AG09309 (cell line): ENCODE data around the gene CADPS.

ENCODE experiments used
- DNase-seq: peaks from one replicate; pipeline ENCODE4 v3.0.0-alpha.2; 2010; ENCODE audit warnings: low read depth
- H3K4me3 ChIP-seq: 2 replicates; pipeline ENCODE4 v1.5.1; 2011; ENCODE audit warnings: mild to moderate bottlenecking, low read depth, low read length, moderate library complexity; ENCODE audit not compliant: control insufficient read depth
- CTCF ChIP-seq: IDR thresholded peaks from 2 replicates; pipeline ENCODE4 v1.5.1; 2011; ENCODE audit warnings: mild to moderate bottlenecking, low read depth, low read length, inconsistent platforms; ENCODE audit not compliant: insufficient read depth, control insufficient read depth; ENCODE audit errors: missing control alignments

CADPS gene

GRCh38 chr3:62622553-62623174, 252.6 kb downstream of the CADPS start:
- no peak for DNase-seq

GRCh38 chr3:62621925-62622324, 253.3 kb downstream of the CADPS start:
- DNase-seq: no peak
- TF ChIP-seq CTCF: no peak
- no peak overlapping the region for H3K4me3 ChIP-seq

More at GRCh38 chr3:62622553-62623174, 252.6 kb downstream of the CADPS start:
- peak; percentile 59 for TF ChIP-seq CTCF
- no peak overlapping the region for H3K4me3 ChIP-seq

- no peak overlapping the region for H3K4me3 ChIP-seq
- TF ChIP-seq CTCF: no peak
- DNase-seq: no peak
Observed at GRCh38 chr3:62621176-62621575, 254.0 kb downstream of the CADPS start.

GRCh38 chr3:62615258-62615849, 259.9 kb downstream of the CADPS start:
- DNase-seq: no peak
- no peak overlapping the region for H3K4me3 ChIP-seq
- TF ChIP-seq CTCF: no peak

- no peak for TF ChIP-seq CTCF
- H3K4me3 ChIP-seq: no peak overlapping the region
- no peak for DNase-seq
Observed at GRCh38 chr3:62614527-62614926, 260.7 kb downstream of the CADPS start.

- no peak for TF ChIP-seq CTCF
- DNase-seq: no peak
- H3K4me3 ChIP-seq: no peak overlapping the region
Observed at GRCh38 chr3:62611541-62612240, 263.5 kb downstream of the CADPS start.
